TTC549 (cell line): ENCODE results near the gene MYO18A.

Source experiments
- FAIRE-seq: peaks from 2 replicates; lab custom pipeline; 2012; peaks lifted over from hg19 to GRCh38; lab: Jason Lieb, UNC

MYO18A gene

GRCh38 chr17:29123111-29123510, 57.1 kb downstream of the MYO18A start:
- no peak for FAIRE-seq

- FAIRE-seq, result no peak
Measured at GRCh38 chr17:29121442-29121841, 58.8 kb downstream of the MYO18A start.

- no peak for FAIRE-seq
Measured at GRCh38 chr17:29120433-29120832, 59.8 kb downstream of the MYO18A start.

- no peak for FAIRE-seq
Measured at GRCh38 chr17:29119265-29119664, 60.9 kb downstream of the MYO18A start.

GRCh38 chr17:29116804-29117753, 63.1 kb downstream of the MYO18A start:
- no peak for FAIRE-seq

- no peak for FAIRE-seq
Measured at GRCh38 chr17:29115961-29116803, 64.0 kb downstream of the MYO18A start.

- FAIRE-seq, result no peak
Measured at GRCh38 chr17:29115435-29115834, 64.8 kb downstream of the MYO18A start.

- no peak for FAIRE-seq
Measured at GRCh38 chr17:29114141-29114540, 66.1 kb downstream of the MYO18A start.

- FAIRE-seq, result no peak
Measured at GRCh38 chr17:29113334-29113733, 66.9 kb downstream of the MYO18A start.

GRCh38 chr17:29112771-29113295, 67.4 kb downstream of the MYO18A start:
- no peak for FAIRE-seq

GRCh38 chr17:29111816-29112499, 68.2 kb downstream of the MYO18A start:
- no peak for FAIRE-seq

GRCh38 chr17:29110372-29110757, 69.8 kb downstream of the MYO18A start:
- no peak for FAIRE-seq

GRCh38 chr17:29109477-29110371, 70.5 kb downstream of the MYO18A start:
- no peak for FAIRE-seq

- FAIRE-seq, result no peak
Measured at GRCh38 chr17:29108823-29109476, 71.2 kb downstream of the MYO18A start.

GRCh38 chr17:29107933-29108822, 72.0 kb downstream of the MYO18A start:
- no peak for FAIRE-seq

- no peak for FAIRE-seq
Measured at GRCh38 chr17:29107084-29107483, 73.1 kb downstream of the MYO18A start.

- no peak for FAIRE-seq
Measured at GRCh38 chr17:29103341-29103740, 76.9 kb downstream of the MYO18A start.

- FAIRE-seq, result no peak
Measured at GRCh38 chr17:29102741-29103181, 77.4 kb downstream of the MYO18A start.

- FAIRE-seq, result no peak
Measured at GRCh38 chr17:29102046-29102445, 78.2 kb downstream of the MYO18A start.

- no peak for FAIRE-seq
Measured at GRCh38 chr17:29100296-29100695, 79.9 kb downstream of the MYO18A start.
